HepG2 (cell line): Measurements from ENCODE around the gene GLCE. TPM values are rescaled to one million over a fixed set of nuclear protein-coding genes. Genes with fewer than 3 reads are reported as not detected.
"Not testable (repeated sequence)": the region's sequence is repeated elsewhere in the genome, so short reads cannot be mapped to it uniquely, and the experiment has no call there.

ENCODE experiments used
- ATAC-seq: fragments of 200-7000 bp; cut with Tn5 transposase; 3 replicates; pipeline ENCODE4 v1.9.1; 2020; ENCODE audit warnings: mild to moderate bottlenecking, moderate library complexity
- BruUV-seq: library from RNA; stranded (reverse); fragments of 400-500 nt; replicated peaks from 2 replicates; lab custom pipeline; 2021; lab: Mats Ljungman, UMichigan
- CTCF ChIA-PET: fragments of 300-600 bp; formaldehyde crosslinking; extraction: SDS; loops from one replicate; lab custom pipeline; 2021; ENCODE audit warnings: low total read pairs, inconsistent platforms, low intra/inter-chr PET ratio; lab: Yijun Ruan, JAX
- POLR2A ChIA-PET: fragments of 350-600 bp; sonication (Branson Sonifier 250); formaldehyde crosslinking; loops from one replicate; lab custom pipeline; 2020; ENCODE audit warnings: antibody characterized with exemption, inconsistent platforms; lab: Yijun Ruan, JAX
- DNase-seq: peaks from one replicate; pipeline ENCODE4 v3.0.0-alpha.2; 2015; ENCODE audit warnings: low spot score
- FAIRE-seq: peaks from 3 replicates; lab custom pipeline; 2011; peaks lifted over from hg19 to GRCh38; lab: Jason Lieb, UNC
- H2AFZ ChIP-seq: one replicate; pipeline ENCODE4 v1.6.1; 2011; ENCODE audit warnings: low read length, inconsistent platforms
- H3K27ac ChIP-seq: fragments of 300-600 bp; 3 replicates; pipeline ENCODE4 v1.8.0; 2011; ENCODE audit warnings: mixed run types, mild to moderate bottlenecking, mixed read lengths, low read length, inconsistent platforms; ENCODE audit not compliant: insufficient read depth; ENCODE audit errors: extremely low read length
- H3K27me3 ChIP-seq, 2 experiments: fragments of 200-600 bp in 1 of 2; 2 replicates in 1 of 2; 3 replicates in 1 of 2; pipeline versions ENCODE4 v1.6.0 to v1.8.0; 2011; ENCODE audit warnings: low read length in 2 of 2, mild to moderate bottlenecking in 2 of 2, moderate library complexity in 2 of 2, inconsistent platforms in 1 of 2; ENCODE audit not compliant: insufficient read depth in 2 of 2, control insufficient read depth in 1 of 2
- H3K36me3 ChIP-seq, 2 experiments: fragments of 200-600 bp in 1 of 2; replicated peaks in 1 of 2; 2 replicates in 1 of 2; 3 replicates in 1 of 2; pipeline versions ENCODE4 v1.5.1 to v1.8.0; 2011; ENCODE audit warnings: low read length in 2 of 2, inconsistent platforms in 1 of 2; ENCODE audit not compliant: insufficient read depth in 2 of 2, control insufficient read depth in 1 of 2
- H3K4me1 ChIP-seq: 2 replicates; pipeline ENCODE4 v1.5.1; 2012; ENCODE audit warnings: low read length, inconsistent platforms; ENCODE audit not compliant: insufficient read depth
- H3K4me2 ChIP-seq: 2 replicates; pipeline ENCODE4 v1.6.0; 2011; ENCODE audit warnings: low read depth, low read length, inconsistent platforms
- H3K4me3 ChIP-seq, 3 experiments: fragments of 200-600 bp in 1 of 3; sonication (generic), shearing (Covaris generic) in 1 of 3; replicated peaks in 1 of 3; 2 replicates each; pipeline ENCODE4 v1.5.1; 2011 to 2016; ENCODE audit warnings: low read length in 3 of 3, inconsistent platforms in 2 of 3, low read depth in 2 of 3, mild to moderate bottlenecking in 2 of 3, control low read depth in 1 of 3, mixed read lengths in 1 of 3; ENCODE audit not compliant: insufficient read depth in 1 of 3
- H3K79me2 ChIP-seq: one replicate; pipeline ENCODE4 v1.6.1; 2011; ENCODE audit warnings: low read length, inconsistent platforms; ENCODE audit not compliant: insufficient read depth
- H3K9ac ChIP-seq: 2 replicates; pipeline ENCODE4 v1.6.0; 2011; ENCODE audit warnings: mild to moderate bottlenecking, low read depth, low read length, inconsistent platforms; ENCODE audit not compliant: insufficient read depth
- H3K9me3 ChIP-seq: 2 replicates; pipeline ENCODE4 v1.5.1; 2012; ENCODE audit warnings: mild to moderate bottlenecking, low read length
- H4K20me1 ChIP-seq: 2 replicates; pipeline ENCODE4 v1.6.0; 2011; ENCODE audit warnings: inconsistent platforms, mild to moderate bottlenecking, low read length, moderate library complexity; ENCODE audit not compliant: insufficient read depth
- CREB3 ChIP-seq: sonication (generic); formaldehyde crosslinking; IDR thresholded peaks from 2 replicates; pipeline ENCODE4 v1.5.0; 2020; ENCODE audit warnings: missing genetic modification reagents
- DDIT3 ChIP-seq: sonication (generic); formaldehyde crosslinking; IDR thresholded peaks from 2 replicates; pipeline ENCODE4 v1.4.0; 2020; ENCODE audit warnings: mild to moderate bottlenecking, missing genetic modification reagents
- WGBS: methylation state at CpG from one replicate; pipeline ENCODE4 v1.1.6; 2017; ENCODE audit warnings: low lambda C conversion rate; 5-methylcytosine and 5-hydroxymethylcytosine counted together
- in situ Hi-C: cut with HindIII; loops from 2 replicates; pipeline ENCODE4 v1.10.0; 2017; ENCODE audit warnings: low pct_unique_long_range_greater_than_20kb; ENCODE audit not compliant: extremely low pct_ligation_motif_present
- intact Hi-C: fragments of 100-400 bp; cut with micrococcal nuclease; formaldehyde crosslinking; loops from one replicate; pipeline ENCODE4 v1.10.0; 2022; ENCODE audit not compliant: unreplicated experiment
- polyA plus RNA-seq, 8 experiments: library from polyadenylated mRNA; depleted of rRNA in 3 of 8; stranded (reverse) in 7 of 8; unstranded in 1 of 8; fragments of >200 nt; fragmentation: Illumina TruSeq in 4 of 8; extraction: Trizol in 4 of 8; gene quantifications; 2 replicates each; pipeline versions ENCODE4 v1.2.1 to v1.2.3, GENCODE V29; 2011 to 2016; ENCODE audit warnings: low read depth in 4 of 8, missing spikeins in 1 of 8, mixed read lengths in 1 of 8; ENCODE audit not compliant: insufficient read depth in 1 of 8
- total RNA-seq, 5 experiments: library from RNA; depleted of rRNA; stranded (reverse); fragments of >200 nt; fragmentation: Illumina TruSeq; extraction: Trizol; gene quantifications; 2 replicates each; pipeline ENCODE4 v1.2.3, GENCODE V29; 2016; ENCODE audit warnings: low read depth in 1 of 5
- TF ChIP-seq, protein P1 (sequence below): IDR thresholded peaks from 2 replicates; pipeline ENCODE4 v1.6.1; 2016; ENCODE audit warnings: low read depth, borderline replicate concordance

Gene GLCE
- total and polyA plus RNA-seq, 2 of the 13 experiments (the other 11 are each of a cell fraction or from before 2014, with no cell fraction given), result 12.9 to 23.4 TPM

GRCh38 chr15:69168361-69168760 lies 7.9 kb downstream of the GLCE start:
- intact Hi-C loops, result loop anchor here (10.0 kb wide), 1 partner anchor 226 kb away; no protein-coding TSS in a partner anchor
- H2AFZ ChIP-seq, H3K27me3 ChIP-seq, H3K9me3 ChIP-seq, DNase-seq, H3K36me3 ChIP-seq, H3K4me3 ChIP-seq, BruUV-seq, H3K27ac ChIP-seq, ATAC-seq, FAIRE-seq, H3K4me2 ChIP-seq, H3K9ac ChIP-seq, in situ Hi-C loops, CTCF ChIA-PET, H4K20me1 ChIP-seq: not testable (repeated sequence)
- 94% methylated on average over 7 of the region's 7 CpGs for WGBS
- H3K79me2 ChIP-seq, result peaks cover 42% of the 10 kb centered on the region
- peaks cover 14% of the 10 kb centered on the region for H3K4me1 ChIP-seq
- POLR2A ChIA-PET, result interaction anchor here (1.3 kb wide), 1 partner anchor 8 kb away, joined by 5 read pairs; the partner anchor contains the start of gene GLCE

GRCh38 chr15:69169540-69169939 lies 9.1 kb downstream of the GLCE start:
- 93% methylated on average over 3 of the region's 3 CpGs for WGBS
- peaks cover 13% of the 10 kb centered on the region for H3K4me1 ChIP-seq
- H4K20me1 ChIP-seq, H2AFZ ChIP-seq, BruUV-seq, H3K36me3 ChIP-seq, FAIRE-seq, ATAC-seq, H3K4me2 ChIP-seq, H3K4me3 ChIP-seq, DNase-seq, H3K9me3 ChIP-seq, H3K27me3 ChIP-seq, H3K27ac ChIP-seq, in situ Hi-C loops, CTCF ChIA-PET, H3K9ac ChIP-seq: not testable (repeated sequence)
- peaks cover 33% of the 10 kb centered on the region for H3K79me2 ChIP-seq
- intact Hi-C loops, result loop anchor here (10.0 kb wide), 1 partner anchor 225 kb away; no protein-coding TSS in a partner anchor
- POLR2A ChIA-PET, result interaction anchor here (1.3 kb wide), 1 partner anchor 9 kb away, joined by 5 read pairs; the partner anchor contains the start of gene GLCE

- intact Hi-C loops (no loop called here), in situ Hi-C loops (no loop called here)
Observed at GRCh38 chr15:69170597-69170996, 10.2 kb downstream of the GLCE start.

More at GRCh38 chr15:69170597-69170996, 10.2 kb downstream of the GLCE start:
- no peak overlapping the region for H3K9ac ChIP-seq
- H3K36me3 ChIP-seq, result no peaks in the 10 kb centered on the region
- POLR2A ChIA-PET, result no interaction called here
- H3K9me3 ChIP-seq, result no peaks in the 10 kb centered on the region
- DNase-seq (no peak), ATAC-seq (no peak), FAIRE-seq (no peak)
- TF ChIP-seq DDIT3 (CRISPR knock-in tag) (no peak), CREB3 (CRISPR knock-in tag) (no peak)
- TF ChIP-seq, protein P1, sequence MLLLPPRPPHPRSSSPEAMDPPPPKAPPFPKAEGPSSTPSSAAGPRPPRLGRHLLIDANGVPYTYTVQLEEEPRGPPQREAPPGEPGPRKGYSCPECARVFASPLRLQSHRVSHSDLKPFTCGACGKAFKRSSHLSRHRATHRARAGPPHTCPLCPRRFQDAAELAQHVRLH (CRISPR knock-in tag), result no peak
- 100% methylated on average over 3 of the region's 3 CpGs for WGBS
- no peaks in the 10 kb centered on the region for H3K27me3 ChIP-seq
- no peak overlapping the region for H2AFZ ChIP-seq
- H3K4me2 ChIP-seq, result no peak overlapping the region
- H3K4me3 ChIP-seq, result no peak overlapping the region
- peaks cover 4% of the 10 kb centered on the region for H3K4me1 ChIP-seq
- CTCF ChIA-PET, result no interaction called here
- BruUV-seq, result no TSS peak
- peaks cover 24% of the 10 kb centered on the region for H3K79me2 ChIP-seq
- H4K20me1 ChIP-seq, result no peaks in the 10 kb centered on the region
- H3K27ac ChIP-seq, result no peak overlapping the region
